Measurements from ENCODE around the gene DGCR8.

The DGCR8 gene

DNA sequence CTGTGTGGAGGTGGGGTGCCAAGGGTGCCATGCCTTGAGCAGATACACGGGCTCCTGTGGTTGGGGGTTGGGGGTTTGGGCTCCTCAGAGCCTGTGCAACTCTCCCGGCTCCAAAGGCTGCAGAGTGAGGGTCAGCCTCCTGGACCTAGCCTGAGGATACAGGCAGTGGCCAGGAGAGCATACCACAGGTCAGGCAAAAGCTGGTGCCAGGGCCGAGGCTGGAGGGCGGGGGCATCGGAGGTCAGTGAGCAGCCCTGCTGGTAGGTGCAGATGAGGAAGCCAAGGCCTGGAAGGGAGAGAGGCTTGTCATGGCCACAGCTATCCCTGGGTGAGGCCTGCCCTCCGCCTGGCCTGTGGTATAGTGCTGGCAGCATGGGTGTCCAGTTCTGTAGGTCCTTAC is 25.6 kb upstream of the DGCR8 start:
- H3K9me3 ChIP-seq (ENCODE audit: control insufficient read depth in 1 of 2, low read length in 2 of 2): no peaks in the 10 kb centered on the region
- H3K36me3 ChIP-seq (ENCODE audit: control insufficient read depth in 1 of 2, insufficient read depth in 2 of 2, low read length in 2 of 2): peaks cover 14 to 59% of the 10 kb centered on the region in 2 donors
- H3K4me1 ChIP-seq (ENCODE audit: control insufficient read depth in 1 of 2, insufficient read depth in 2 of 2, low read length in 2 of 2): no peaks in the 10 kb centered on the region
- no peaks in the 10 kb centered on the region for H3K27me3 ChIP-seq (ENCODE audit: low read depth, low read length)
- H3K4me3 ChIP-seq (ENCODE audit: low read depth in 1 of 2, low read length in 2 of 2): no peak overlapping the region
- no peak overlapping the region for H3K27ac ChIP-seq (ENCODE audit: low read length)

- H3K27ac ChIP-seq (ENCODE audit: low read length): no peak overlapping the region
- no peaks in the 10 kb centered on the region for H3K9me3 ChIP-seq (ENCODE audit: control insufficient read depth in 1 of 2, low read length in 2 of 2)
- H3K27me3 ChIP-seq (ENCODE audit: low read depth, low read length): no peaks in the 10 kb centered on the region
- peaks cover 14 to 59% of the 10 kb centered on the region in 2 donors for H3K36me3 ChIP-seq (ENCODE audit: control insufficient read depth in 1 of 2, insufficient read depth in 2 of 2, low read length in 2 of 2)
- H3K4me3 ChIP-seq (ENCODE audit: low read depth in 1 of 2, low read length in 2 of 2): no peak overlapping the region
- no peaks in the 10 kb centered on the region for H3K4me1 ChIP-seq (ENCODE audit: control insufficient read depth in 1 of 2, insufficient read depth in 2 of 2, low read length in 2 of 2)
Measured at GRCh38 chr22:20055144-20055543, 24.9 kb upstream of the DGCR8 start.

DNA sequence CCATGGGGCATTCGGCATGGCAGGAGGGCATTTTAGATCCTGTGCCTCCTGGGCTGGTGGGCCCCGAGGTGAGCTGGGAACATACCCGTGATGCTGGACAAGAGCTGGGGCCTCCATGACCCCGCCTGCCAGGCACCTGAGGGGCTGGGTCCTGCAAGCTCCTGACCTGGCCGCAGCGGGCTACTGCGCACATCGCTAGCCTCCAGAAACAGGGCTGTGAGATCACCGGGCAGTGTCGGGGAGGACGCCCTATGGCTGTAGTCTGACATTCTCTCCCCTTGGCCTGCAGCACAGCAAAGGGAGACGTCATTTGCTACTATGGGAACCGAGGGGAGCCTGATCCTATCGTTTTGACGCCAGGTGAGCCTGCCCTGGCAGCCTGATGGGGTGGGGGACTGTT is 24.4 kb upstream of the DGCR8 start:
- Histone ChIP-seq H3K4me1 (ENCODE audit: control insufficient read depth in 1 of 2, insufficient read depth in 2 of 2, low read length in 2 of 2) (no peaks in the 10 kb centered on the region), H3K36me3 (ENCODE audit: control insufficient read depth in 1 of 2, insufficient read depth in 2 of 2, low read length in 2 of 2) (peaks cover 14 to 61% of the 10 kb centered on the region in 2 donors), H3K27me3 (ENCODE audit: low read depth, low read length) (no peaks in the 10 kb centered on the region), H3K4me3 (ENCODE audit: low read depth in 1 of 2, low read length in 2 of 2) (no peak overlapping the region), H3K27ac (ENCODE audit: low read length) (no peak overlapping the region), H3K9me3 (ENCODE audit: control insufficient read depth in 1 of 2, low read length in 2 of 2) (no peaks in the 10 kb centered on the region)

GRCh38 chr22:20056161-20056560 is 23.9 kb upstream of the DGCR8 start:
- no peak overlapping the region for H3K4me3 ChIP-seq (ENCODE audit: low read depth in 1 of 2, low read length in 2 of 2)
- no peaks in the 10 kb centered on the region for H3K27me3 ChIP-seq (ENCODE audit: low read depth, low read length)
- no peak overlapping the region for H3K27ac ChIP-seq (ENCODE audit: low read length)
- H3K9me3 ChIP-seq (ENCODE audit: control insufficient read depth in 1 of 2, low read length in 2 of 2): no peaks in the 10 kb centered on the region
- H3K36me3 ChIP-seq (ENCODE audit: control insufficient read depth in 1 of 2, insufficient read depth in 2 of 2, low read length in 2 of 2): peaks cover 14 to 66% of the 10 kb centered on the region in 2 donors
- no peaks in the 10 kb centered on the region for H3K4me1 ChIP-seq (ENCODE audit: control insufficient read depth in 1 of 2, insufficient read depth in 2 of 2, low read length in 2 of 2)

- Histone ChIP-seq H3K4me1 (ENCODE audit: control insufficient read depth in 1 of 2, insufficient read depth in 2 of 2, low read length in 2 of 2) (no peaks in the 10 kb centered on the region), H3K4me3 (ENCODE audit: low read depth in 1 of 2, low read length in 2 of 2) (no peak overlapping the region), H3K27me3 (ENCODE audit: low read depth, low read length) (no peaks in the 10 kb centered on the region), H3K36me3 (ENCODE audit: control insufficient read depth in 1 of 2, insufficient read depth in 2 of 2, low read length in 2 of 2) (peaks cover 14 to 69% of the 10 kb centered on the region in 2 donors), H3K9me3 (ENCODE audit: control insufficient read depth in 1 of 2, low read length in 2 of 2) (no peaks in the 10 kb centered on the region), H3K27ac (ENCODE audit: low read length) (no peak overlapping the region)
Measured at GRCh38 chr22:20056696-20057386, 23.2 kb upstream of the DGCR8 start.

DNA sequence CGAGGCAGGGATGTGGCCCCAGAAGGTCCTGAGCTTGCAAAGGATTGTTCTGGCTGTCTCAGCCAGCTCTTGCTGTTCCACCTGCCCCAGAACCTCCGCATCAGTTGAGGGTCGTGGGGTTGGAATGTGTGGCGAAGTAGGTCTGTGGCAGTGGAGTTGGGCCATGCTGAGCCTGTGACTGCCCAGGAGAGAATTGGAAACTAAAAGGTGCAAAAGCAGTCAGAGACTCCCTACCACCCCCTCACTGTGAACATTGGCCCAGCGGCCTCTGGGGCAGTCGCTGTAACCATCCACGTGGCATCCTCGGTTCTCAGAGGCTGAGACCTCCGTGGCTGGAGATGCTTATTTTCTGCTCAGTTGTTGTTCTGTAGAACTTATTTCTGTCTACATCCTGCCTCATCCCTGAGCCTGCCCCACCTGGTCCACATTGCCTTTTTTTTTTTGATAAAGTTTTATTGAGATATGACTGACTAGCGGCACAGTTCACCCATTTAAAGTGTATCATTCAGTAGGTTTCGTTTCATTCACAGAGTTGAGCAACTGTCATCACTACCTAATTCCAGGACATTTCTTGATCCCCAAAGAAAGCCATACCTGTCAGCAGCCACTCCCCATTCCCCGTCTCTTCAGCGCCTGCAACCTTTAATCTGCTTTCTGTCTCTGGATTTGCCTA is 22.3 kb upstream of the DGCR8 start:
- Histone ChIP-seq H3K27ac (ENCODE audit: low read length) (no peak overlapping the region), H3K36me3 (ENCODE audit: control insufficient read depth in 1 of 2, insufficient read depth in 2 of 2, low read length in 2 of 2) (peaks cover 14 to 69% of the 10 kb centered on the region in 2 donors), H3K9me3 (ENCODE audit: control insufficient read depth in 1 of 2, low read length in 2 of 2) (no peaks in the 10 kb centered on the region), H3K4me3 (ENCODE audit: low read depth in 1 of 2, low read length in 2 of 2) (no peak overlapping the region), H3K27me3 (ENCODE audit: low read depth, low read length) (no peaks in the 10 kb centered on the region), H3K4me1 (ENCODE audit: control insufficient read depth in 1 of 2, insufficient read depth in 2 of 2, low read length in 2 of 2) (no peaks in the 10 kb centered on the region)

GRCh38 chr22:20058989-20059770 is 20.9 kb upstream of the DGCR8 start:
- H3K4me3 ChIP-seq (ENCODE audit: low read depth in 1 of 2, low read length in 2 of 2): no peak overlapping the region
- H3K4me1 ChIP-seq (ENCODE audit: control insufficient read depth in 1 of 2, insufficient read depth in 2 of 2, low read length in 2 of 2): no peaks in the 10 kb centered on the region
- H3K27ac ChIP-seq (ENCODE audit: low read length): no peak overlapping the region
- H3K9me3 ChIP-seq (ENCODE audit: control insufficient read depth in 1 of 2, low read length in 2 of 2): no peaks in the 10 kb centered on the region
- no peaks in the 10 kb centered on the region for H3K27me3 ChIP-seq (ENCODE audit: low read depth, low read length)
- H3K36me3 ChIP-seq (ENCODE audit: control insufficient read depth in 1 of 2, insufficient read depth in 2 of 2, low read length in 2 of 2): peaks cover 15 to 68% of the 10 kb centered on the region in 2 donors

DNA sequence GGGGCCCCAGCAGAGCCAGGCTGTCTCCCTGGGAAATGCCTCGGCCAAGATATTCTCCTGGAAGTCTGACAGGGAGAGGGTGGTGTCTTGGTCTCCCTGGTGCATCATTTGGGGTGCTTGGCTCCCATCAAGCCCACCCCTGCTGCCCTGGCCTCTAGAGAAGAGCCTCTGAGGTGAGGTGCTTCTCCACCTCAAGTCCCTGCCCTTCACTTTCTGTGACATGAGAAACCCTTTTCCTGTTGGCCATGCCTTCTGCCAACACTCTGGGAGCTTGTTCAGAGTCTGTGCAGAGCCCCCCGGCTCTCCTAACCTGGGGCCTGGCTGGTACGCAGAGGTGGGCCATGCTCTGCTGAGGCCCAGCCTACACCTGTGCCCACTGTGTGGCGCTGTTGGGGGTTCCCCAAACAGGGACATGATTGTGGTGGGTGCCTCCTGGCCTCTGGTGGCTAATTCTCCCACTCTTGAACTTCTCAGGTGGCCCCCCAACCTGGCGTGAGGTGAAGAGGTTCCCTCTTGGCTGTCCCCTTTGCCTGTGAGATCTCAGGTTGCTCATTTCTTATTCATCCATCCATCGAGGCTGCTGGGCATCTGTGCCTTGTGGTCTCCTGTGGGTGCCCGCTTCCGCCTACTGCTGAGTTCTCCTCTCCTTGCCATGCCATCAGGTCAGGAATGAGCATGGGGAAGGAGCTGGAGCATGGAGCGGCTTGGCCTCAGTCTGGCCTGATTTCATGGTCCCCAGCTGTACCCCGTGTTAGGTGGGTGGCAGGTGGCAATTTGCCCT is 19.2 kb upstream of the DGCR8 start:
- no peaks in the 10 kb centered on the region for H3K4me1 ChIP-seq (ENCODE audit: control insufficient read depth in 1 of 2, insufficient read depth in 2 of 2, low read length in 2 of 2)
- H3K27ac ChIP-seq (ENCODE audit: low read length): no peak overlapping the region
- H3K36me3 ChIP-seq (ENCODE audit: control insufficient read depth in 1 of 2, insufficient read depth in 2 of 2, low read length in 2 of 2): peaks cover 24 to 62% of the 10 kb centered on the region in 2 donors
- H3K9me3 ChIP-seq (ENCODE audit: control insufficient read depth in 1 of 2, low read length in 2 of 2): no peaks in the 10 kb centered on the region
- H3K4me3 ChIP-seq (ENCODE audit: low read depth in 1 of 2, low read length in 2 of 2): no peak overlapping the region
- H3K27me3 ChIP-seq (ENCODE audit: low read depth, low read length): no peaks in the 10 kb centered on the region

DNA sequence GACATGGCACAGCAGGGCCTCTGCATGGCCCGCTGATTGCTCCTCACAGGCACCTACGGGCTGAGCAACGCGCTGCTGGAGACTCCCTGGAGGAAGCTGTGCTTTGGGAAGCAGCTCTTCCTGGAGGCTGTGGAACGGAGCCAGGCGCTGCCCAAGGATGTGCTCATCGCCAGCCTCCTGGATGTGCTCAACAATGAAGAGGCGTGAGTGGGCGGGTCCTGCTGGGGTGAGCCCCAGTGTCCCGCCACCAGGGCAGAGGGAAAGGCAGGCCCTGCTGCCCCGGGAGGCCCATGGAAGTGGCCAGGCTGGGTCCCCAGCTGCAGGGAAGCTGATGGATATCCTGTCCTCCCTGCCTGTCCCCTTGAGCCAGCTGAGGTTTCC is 18.6 kb upstream of the DGCR8 start:
- Histone ChIP-seq H3K36me3 (ENCODE audit: control insufficient read depth in 1 of 2, insufficient read depth in 2 of 2, low read length in 2 of 2) (peaks cover 18 to 57% of the 10 kb centered on the region in 2 donors), H3K4me1 (ENCODE audit: control insufficient read depth in 1 of 2, insufficient read depth in 2 of 2, low read length in 2 of 2) (no peaks in the 10 kb centered on the region), H3K27me3 (ENCODE audit: low read depth, low read length) (no peaks in the 10 kb centered on the region), H3K9me3 (ENCODE audit: control insufficient read depth in 1 of 2, low read length in 2 of 2) (no peaks in the 10 kb centered on the region), H3K27ac (ENCODE audit: low read length) (no peak overlapping the region), H3K4me3 (ENCODE audit: low read depth in 1 of 2, low read length in 2 of 2) (no peak overlapping the region)

- Histone ChIP-seq H3K27ac (ENCODE audit: low read length) (no peak overlapping the region), H3K4me1 (ENCODE audit: control insufficient read depth in 1 of 2, insufficient read depth in 2 of 2, low read length in 2 of 2) (no peaks in the 10 kb centered on the region), H3K4me3 (ENCODE audit: low read depth in 1 of 2, low read length in 2 of 2) (no peak overlapping the region), H3K36me3 (ENCODE audit: control insufficient read depth in 1 of 2, insufficient read depth in 2 of 2, low read length in 2 of 2) (peaks cover 14 to 50% of the 10 kb centered on the region in 2 donors), H3K27me3 (ENCODE audit: low read depth, low read length) (no peaks in the 10 kb centered on the region), H3K9me3 (ENCODE audit: control insufficient read depth in 1 of 2, low read length in 2 of 2) (no peaks in the 10 kb centered on the region)
Measured at GRCh38 chr22:20062043-20062765, 17.8 kb upstream of the DGCR8 start.
